ENCODE measurements around the gene HINT3.

DNA sequence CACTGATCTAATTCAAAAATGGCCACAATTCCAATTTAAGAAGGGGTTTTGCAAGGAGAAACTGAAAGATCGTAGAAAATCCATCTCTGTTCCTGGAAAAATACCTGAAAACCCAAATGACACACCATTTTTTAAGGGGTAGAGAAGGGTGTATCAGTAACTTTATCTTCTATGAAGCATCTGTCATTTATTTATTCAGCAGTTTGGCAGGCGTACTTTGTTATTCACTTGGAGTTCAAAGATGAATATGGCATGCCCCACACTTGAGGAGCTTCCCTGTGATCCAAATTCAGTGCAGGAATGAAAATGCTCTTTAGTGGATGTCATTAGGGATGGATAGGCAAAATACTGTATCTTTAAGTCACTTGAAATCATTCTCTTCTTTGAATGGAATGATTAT lies 7.2 kb downstream of the HINT3 start:
- TF ChIP-seq, protein P1, sequence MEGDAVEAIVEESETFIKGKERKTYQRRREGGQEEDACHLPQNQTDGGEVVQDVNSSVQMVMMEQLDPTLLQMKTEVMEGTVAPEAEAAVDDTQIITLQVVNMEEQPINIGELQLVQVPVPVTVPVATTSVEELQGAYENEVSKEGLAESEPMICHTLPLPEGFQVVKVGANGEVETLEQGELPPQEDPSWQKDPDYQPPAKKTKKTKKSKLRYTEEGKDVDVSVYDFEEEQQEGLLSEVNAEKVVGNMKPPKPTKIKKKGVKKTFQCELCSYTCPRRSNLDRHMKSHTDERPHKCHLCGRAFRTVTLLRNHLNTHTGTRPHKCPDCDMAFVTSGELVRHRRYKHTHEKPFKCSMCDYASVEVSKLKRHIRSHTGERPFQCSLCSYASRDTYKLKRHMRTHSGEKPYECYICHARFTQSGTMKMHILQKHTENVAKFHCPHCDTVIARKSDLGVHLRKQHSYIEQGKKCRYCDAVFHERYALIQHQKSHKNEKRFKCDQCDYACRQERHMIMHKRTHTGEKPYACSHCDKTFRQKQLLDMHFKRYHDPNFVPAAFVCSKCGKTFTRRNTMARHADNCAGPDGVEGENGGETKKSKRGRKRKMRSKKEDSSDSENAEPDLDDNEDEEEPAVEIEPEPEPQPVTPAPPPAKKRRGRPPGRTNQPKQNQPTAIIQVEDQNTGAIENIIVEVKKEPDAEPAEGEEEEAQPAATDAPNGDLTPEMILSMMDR (IDR thresholded peaks at IDR 0.05), result no peak
- no peak for TF ChIP-seq POLR2A (IDR thresholded peaks at IDR 0.05)
